Measurements from ENCODE around the gene NEU2. TPM values are rescaled to one million over a fixed set of nuclear protein-coding genes. Genes with fewer than 3 reads are reported as not detected.

The NEU2 gene
- total and polyA plus RNA-seq, 2 of the 4 experiments (the other 2 are of a cell fraction): not detected

GRCh38 chr2:233082222-233082930 is 49.9 kb downstream of the NEU2 start:
- H3K9me1 ChIP-seq (ENCODE audit: insufficient read depth, low read length): no peaks in the 10 kb centered on the region
- no peak overlapping the region for H3K4me3 ChIP-seq (ENCODE audit: insufficient read depth, low read depth, low read length)
- no peaks in the 10 kb centered on the region for H3K79me1 ChIP-seq (ENCODE audit: low read depth in 1 of 2, low read length in 2 of 2)
- H3K9me3 ChIP-seq (ENCODE audit: control insufficient read depth, insufficient read depth, low read length): no peaks in the 10 kb centered on the region
- no peak overlapping the region for H3K27ac ChIP-seq (ENCODE audit: insufficient read depth, low read length)
- no peak overlapping the region for H3K4ac ChIP-seq (ENCODE audit: low read depth, low read length)
- dilution Hi-C loops (cut with HindIII; ENCODE audit: low sequenced_read_pairs, unreplicated experiment) (no loop called here), intact Hi-C loops (cut with micrococcal nuclease) (no loop called here), in situ Hi-C loops (cut with MboI; ENCODE audit: low sequenced_read_pairs) (no loop called here)
- no peak overlapping the region for H2AFZ ChIP-seq (replicated peaks; ENCODE audit: low read length, poor library complexity)
- CTCF ChIA-PET: interaction anchor here (0.6 kb wide), 1 partner anchor 38 kb away, joined by 3 read pairs; no protein-coding TSS in a partner anchor
- ATAC-seq (ENCODE audit: low read depth) (no peak), DNase-seq (no peak)
- no peak overlapping the region for H3K9ac ChIP-seq (ENCODE audit: low read depth, low read length)
- no TSS peak for BruUV-seq (replicated peaks)
- no peak overlapping the region for H3K18ac ChIP-seq (ENCODE audit: low read depth, low read length)
- no peak overlapping the region for H2BK5ac ChIP-seq (ENCODE audit: low read depth, low read length, poor library complexity, severe bottlenecking)
- H3K36me3 ChIP-seq (ENCODE audit: control insufficient read depth, insufficient read depth, low read length): no peaks in the 10 kb centered on the region
- H2BK120ac ChIP-seq (ENCODE audit: low read depth, low read length): no peak overlapping the region
- no peak overlapping the region for H2AK5ac ChIP-seq (ENCODE audit: low read depth, low read length)
- no peak overlapping the region for H3K56ac ChIP-seq (ENCODE audit: extremely low read depth, insufficient read depth, low read length)
- no peak overlapping the region for H2AK9ac ChIP-seq (replicated peaks; ENCODE audit: low read depth, low read length, poor library complexity)
- no peak overlapping the region for H4K5ac ChIP-seq (ENCODE audit: low read depth, low read length)
- H3K27me3 ChIP-seq (ENCODE audit: control insufficient read depth, insufficient read depth, low read length): peaks cover 11% of the 10 kb centered on the region
- 60% methylated on average over 1 of the region's 11 CpGs; no CpG with 5 or more reads in 1 of the 2 experiments for WGBS, 2 experiments (ENCODE audit: extremely low coverage in 2 of 2, insufficient read length in 1 of 2)
- TF ChIP-seq RAD21 (IDR thresholded peaks at IDR 0.05; ENCODE audit: low read length) (no peak), MXI1 (IDR thresholded peaks at IDR 0.05; ENCODE audit: borderline replicate concordance, low read depth, low read length) (no peak), MAZ (IDR thresholded peaks at IDR 0.05; ENCODE audit: borderline replicate concordance, low read depth, low read length) (no peak), SMC3 (IDR thresholded peaks at IDR 0.05; ENCODE audit: low read depth, low read length) (no peak), NFE2L2 (IDR thresholded peaks at IDR 0.05; ENCODE audit: low read depth, low read length) (no peak), FOS (IDR thresholded peaks at IDR 0.05; ENCODE audit: low read depth, low read length) (no peak), CHD1 (IDR thresholded peaks at IDR 0.05; ENCODE audit: low read depth, low read length) (no peak), BHLHE40 (IDR thresholded peaks at IDR 0.05; ENCODE audit: low read depth, low read length) (no peak), CTCF (conservative IDR thresholded peaks at IDR 0.05; ENCODE audit: low read depth, low read length) (no peak), USF2 (IDR thresholded peaks at IDR 0.05; ENCODE audit: low read depth, low read length) (no peak), RFX5 (IDR thresholded peaks at IDR 0.05; ENCODE audit: low read depth, low read length) (no peak), MAFK (IDR thresholded peaks at IDR 0.05; ENCODE audit: low read depth, low read length) (no peak), ELK1 (IDR thresholded peaks at IDR 0.05; ENCODE audit: borderline replicate concordance, low read depth, low read length) (no peak), POLR2A (IDR thresholded peaks at IDR 0.05; ENCODE audit: low read depth, low read length) (no peak), CEBPB (IDR thresholded peaks at IDR 0.05; ENCODE audit: low read depth, low read length) (no peak), RCOR1 (IDR thresholded peaks at IDR 0.05; ENCODE audit: insufficient replicate concordance, low read length) (no peak)
- no peak overlapping the region for H3K4me2 ChIP-seq (ENCODE audit: low read depth, low read length)
- H3K4me1 ChIP-seq (ENCODE audit: control insufficient read depth, insufficient read depth, low read length): no peaks in the 10 kb centered on the region
- no peak overlapping the region for H2BK15ac ChIP-seq (ENCODE audit: low read depth, low read length)
- H2BK20ac ChIP-seq (ENCODE audit: low read depth, low read length): no peak overlapping the region
- POLR2A ChIA-PET (ENCODE audit: unreplicated experiment): no interaction called here
- H4K8ac ChIP-seq (ENCODE audit: low read depth in 2 of 2, low read length in 2 of 2): no peak overlapping the region
- H4K91ac ChIP-seq (ENCODE audit: insufficient read depth, low read depth, low read length): no peak overlapping the region
- H3K14ac ChIP-seq (replicated peaks; ENCODE audit: low read depth, low read length): no peak overlapping the region
- no peaks in the 10 kb centered on the region for H4K20me1 ChIP-seq (ENCODE audit: insufficient read depth, low read length)
- H3K23ac ChIP-seq (ENCODE audit: low read depth, low read length): no peak overlapping the region

All from IMR-90 (cell line).